Subcutaneous adipose tissue (tissue), 4 donors: ENCODE results near the gene STXBP5. TPM values are rescaled to one million over a fixed set of nuclear protein-coding genes. Genes with fewer than 3 reads are reported as not detected.

Experiments
- total RNA-seq, 4 donors: library from RNA; depleted of rRNA; stranded (reverse); fragments of >200 nt; gene quantifications; one replicate each; pipeline ENCODE4 v1.1.0, GENCODE V29; 2016
- TF ChIP-seq, protein P1 (sequence below): fragments of 450-650 bp; IDR thresholded peaks from one replicate; pipeline ENCODE4 v1.5.1; 2016; ENCODE audit warnings: low read depth, mild to moderate bottlenecking, control low read depth, antibody characterized with exemption, moderate library complexity

The STXBP5 gene
- total RNA-seq, 4 donors from 2014 or later: 21.3 to 31.3 (median 25.7) TPM

DNA sequence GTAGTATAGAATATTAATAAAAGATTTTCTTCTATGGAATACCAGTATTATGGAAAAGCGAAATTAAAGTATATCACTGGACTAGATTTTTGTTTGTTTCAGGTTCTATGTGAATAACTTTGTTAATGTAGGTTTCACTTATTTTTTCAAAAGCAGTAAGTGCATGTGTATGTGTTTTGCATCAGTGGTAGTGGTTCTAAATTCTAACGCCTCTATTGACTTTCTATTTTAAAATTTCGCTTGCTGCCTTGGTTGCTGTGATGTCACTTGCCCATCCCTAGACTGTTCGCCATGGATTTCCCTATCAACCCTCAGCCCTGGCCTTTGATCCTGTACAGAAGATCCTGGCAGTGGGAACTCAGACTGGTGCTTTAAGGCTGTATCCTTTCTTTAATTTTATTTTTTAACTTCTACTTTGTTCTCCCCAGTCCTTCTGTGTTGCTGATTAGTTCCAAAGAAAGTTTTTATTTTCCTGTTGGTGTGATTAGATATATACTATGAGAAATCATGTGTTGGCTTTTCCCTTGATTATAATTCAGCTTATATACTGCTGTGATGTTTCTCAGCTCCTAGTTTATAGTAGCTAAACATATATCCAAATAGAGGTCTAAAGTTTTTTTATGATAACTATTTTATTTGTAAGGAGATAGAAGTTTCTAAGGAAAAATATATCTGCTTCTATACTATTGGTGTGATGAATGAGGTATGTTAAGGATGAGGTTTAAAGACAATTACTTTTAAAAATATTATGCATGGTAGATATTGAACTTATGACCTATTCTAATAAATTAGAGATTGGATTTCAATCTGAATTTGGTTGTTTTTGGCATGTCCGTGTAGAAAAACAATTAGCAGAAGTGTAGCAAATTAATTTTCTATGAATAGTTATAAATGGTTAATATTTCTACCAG is 1.7 kb downstream of the STXBP5 start:
- TF ChIP-seq, protein P1, sequence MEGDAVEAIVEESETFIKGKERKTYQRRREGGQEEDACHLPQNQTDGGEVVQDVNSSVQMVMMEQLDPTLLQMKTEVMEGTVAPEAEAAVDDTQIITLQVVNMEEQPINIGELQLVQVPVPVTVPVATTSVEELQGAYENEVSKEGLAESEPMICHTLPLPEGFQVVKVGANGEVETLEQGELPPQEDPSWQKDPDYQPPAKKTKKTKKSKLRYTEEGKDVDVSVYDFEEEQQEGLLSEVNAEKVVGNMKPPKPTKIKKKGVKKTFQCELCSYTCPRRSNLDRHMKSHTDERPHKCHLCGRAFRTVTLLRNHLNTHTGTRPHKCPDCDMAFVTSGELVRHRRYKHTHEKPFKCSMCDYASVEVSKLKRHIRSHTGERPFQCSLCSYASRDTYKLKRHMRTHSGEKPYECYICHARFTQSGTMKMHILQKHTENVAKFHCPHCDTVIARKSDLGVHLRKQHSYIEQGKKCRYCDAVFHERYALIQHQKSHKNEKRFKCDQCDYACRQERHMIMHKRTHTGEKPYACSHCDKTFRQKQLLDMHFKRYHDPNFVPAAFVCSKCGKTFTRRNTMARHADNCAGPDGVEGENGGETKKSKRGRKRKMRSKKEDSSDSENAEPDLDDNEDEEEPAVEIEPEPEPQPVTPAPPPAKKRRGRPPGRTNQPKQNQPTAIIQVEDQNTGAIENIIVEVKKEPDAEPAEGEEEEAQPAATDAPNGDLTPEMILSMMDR: no peak

- TF ChIP-seq, protein P1: no peak
Observed at GRCh38 chr6:147207351-147207750, 3.1 kb downstream of the STXBP5 start.

DNA sequence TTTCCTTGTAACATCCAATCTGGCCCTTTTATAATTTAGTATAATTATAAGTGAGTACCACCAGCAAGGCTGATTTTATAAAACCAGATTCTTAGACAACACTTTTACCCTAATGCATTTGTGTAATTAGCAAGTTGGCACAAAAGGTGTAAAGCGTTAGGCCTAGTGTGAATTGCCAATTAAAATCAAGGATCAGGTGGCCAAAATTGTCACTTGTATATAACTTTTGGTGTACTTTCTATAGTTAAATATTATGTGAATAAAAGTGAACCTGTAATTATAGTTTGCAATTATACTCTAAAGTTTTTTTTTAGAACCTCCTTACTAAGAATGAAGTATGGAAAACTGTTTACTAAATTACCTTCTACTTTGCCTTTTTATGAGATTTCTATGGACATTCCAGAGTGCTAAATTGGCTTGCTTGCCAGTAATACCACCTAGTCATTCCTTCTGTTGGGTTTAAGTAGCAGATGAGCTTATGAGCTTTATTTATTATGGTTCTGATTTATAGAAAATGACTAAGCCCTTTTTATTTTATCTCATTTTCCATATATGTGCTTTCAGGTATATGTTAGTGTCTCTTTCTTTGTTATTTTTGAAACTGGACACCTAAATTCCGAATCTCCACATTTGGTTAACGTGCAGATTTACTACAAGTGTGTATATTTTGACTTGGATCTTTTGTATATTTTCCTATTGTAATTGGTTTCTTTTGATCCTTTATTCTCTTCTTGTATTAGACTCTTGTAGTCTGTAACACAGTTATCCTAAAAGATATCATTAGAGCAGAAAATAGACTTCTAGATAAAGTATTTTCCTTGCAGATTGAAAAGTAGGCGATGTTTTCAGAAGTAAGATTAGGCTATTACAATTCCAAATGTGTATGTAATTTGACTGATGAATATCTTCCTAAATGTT is 3.9 kb downstream of the STXBP5 start:
- TF ChIP-seq, protein P1: no peak

DNA sequence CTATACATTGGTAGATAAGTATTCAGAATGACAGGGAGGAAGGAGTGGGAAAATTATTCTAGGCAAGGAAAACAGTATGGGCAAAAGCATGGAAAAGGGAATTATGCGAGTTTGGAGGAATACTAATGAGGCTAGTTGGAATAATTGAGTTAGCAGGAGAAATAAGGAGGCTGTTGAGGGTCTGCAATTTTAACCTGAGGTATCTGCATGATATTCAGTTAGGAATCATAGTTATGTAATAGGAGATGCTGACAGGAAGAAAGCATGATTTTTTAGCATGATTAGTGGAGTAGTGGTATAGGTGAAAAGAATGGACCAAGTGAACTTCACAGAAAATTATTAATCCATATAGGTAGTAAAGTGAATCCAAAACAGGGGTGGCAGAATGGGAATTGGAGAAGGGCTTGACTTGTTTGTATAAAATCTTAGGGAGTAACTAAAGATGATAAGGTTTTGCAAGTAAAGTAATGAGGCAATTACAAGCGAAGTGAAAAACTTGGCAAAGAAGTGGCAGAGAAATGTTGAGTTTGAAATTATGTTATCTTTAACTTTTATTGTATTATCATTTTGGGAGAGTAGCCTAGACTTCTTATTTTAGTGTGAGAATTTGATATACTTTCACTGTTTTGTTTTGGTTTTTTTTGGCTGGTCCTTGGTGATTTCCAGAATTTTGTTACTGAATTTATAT is 5.7 kb downstream of the STXBP5 start:
- TF ChIP-seq, protein P1: no peak

- TF ChIP-seq, protein P1: no peak
Observed at GRCh38 chr6:147211349-147211748, 7.1 kb downstream of the STXBP5 start.

- TF ChIP-seq, protein P1: no peak
Observed at GRCh38 chr6:147211831-147212230, 7.6 kb downstream of the STXBP5 start.
